PFSK-1 (cell line): ENCODE measurements around the gene CPD.

Experiments used
- FOXP2 ChIP-seq: optimal IDR thresholded peaks from 2 replicates; pipeline ENCODE3; 2011; ENCODE audit warnings: borderline replicate concordance, control low read depth, inconsistent platforms; ENCODE audit not compliant: insufficient read depth; ENCODE audit errors: extremely low read length, extremely low read depth
- POLR2AphosphoS5 ChIP-seq: IDR thresholded peaks from 2 replicates; pipeline ENCODE4 v1.6.1; 2012; ENCODE audit warnings: low read depth, mild to moderate bottlenecking, control low read depth, low read length, moderate library complexity
- SIN3A ChIP-seq: IDR thresholded peaks from 2 replicates; pipeline ENCODE4 v1.6.1; 2012; ENCODE audit warnings: mild to moderate bottlenecking, low read length, moderate library complexity, borderline replicate concordance; ENCODE audit not compliant: insufficient read depth
- TAF1 ChIP-seq: IDR thresholded peaks from 2 replicates; pipeline ENCODE4 v1.6.1; 2012; ENCODE audit warnings: low read length, control low read depth, borderline replicate concordance; ENCODE audit not compliant: insufficient read depth
- TF ChIP-seq, protein P1 (sequence below), 2 experiments: IDR thresholded peaks; 2 replicates each; pipeline versions ENCODE4 v1.6.1 to v1.8.0; 2011 to 2012; ENCODE audit warnings: low read depth in 2 of 2, low read length in 2 of 2, control low read depth in 1 of 2, inconsistent platforms in 1 of 2, mild to moderate bottlenecking in 1 of 2, moderate library complexity in 1 of 2; ENCODE audit not compliant: insufficient read depth in 1 of 2

DNA sequence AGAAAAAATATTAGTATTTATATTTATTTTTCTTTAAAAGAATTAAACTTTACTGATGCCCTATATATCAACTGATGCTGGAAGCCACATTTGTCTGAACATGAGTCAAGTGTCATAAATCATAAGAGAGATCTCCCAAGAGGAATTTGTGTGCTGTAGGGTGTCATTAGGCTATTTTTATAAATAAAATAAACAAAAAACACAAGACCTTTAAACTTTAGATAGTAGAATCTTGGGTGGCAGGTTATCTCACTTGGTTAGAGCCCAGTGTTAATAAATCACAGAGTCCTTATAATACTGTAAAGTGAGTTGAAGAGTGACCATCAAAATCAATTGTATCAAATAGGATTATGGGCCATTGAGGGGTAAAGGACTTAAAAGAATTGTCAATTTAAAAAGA, 21.3 kb upstream of the CPD start:
- TF ChIP-seq, protein P1, sequence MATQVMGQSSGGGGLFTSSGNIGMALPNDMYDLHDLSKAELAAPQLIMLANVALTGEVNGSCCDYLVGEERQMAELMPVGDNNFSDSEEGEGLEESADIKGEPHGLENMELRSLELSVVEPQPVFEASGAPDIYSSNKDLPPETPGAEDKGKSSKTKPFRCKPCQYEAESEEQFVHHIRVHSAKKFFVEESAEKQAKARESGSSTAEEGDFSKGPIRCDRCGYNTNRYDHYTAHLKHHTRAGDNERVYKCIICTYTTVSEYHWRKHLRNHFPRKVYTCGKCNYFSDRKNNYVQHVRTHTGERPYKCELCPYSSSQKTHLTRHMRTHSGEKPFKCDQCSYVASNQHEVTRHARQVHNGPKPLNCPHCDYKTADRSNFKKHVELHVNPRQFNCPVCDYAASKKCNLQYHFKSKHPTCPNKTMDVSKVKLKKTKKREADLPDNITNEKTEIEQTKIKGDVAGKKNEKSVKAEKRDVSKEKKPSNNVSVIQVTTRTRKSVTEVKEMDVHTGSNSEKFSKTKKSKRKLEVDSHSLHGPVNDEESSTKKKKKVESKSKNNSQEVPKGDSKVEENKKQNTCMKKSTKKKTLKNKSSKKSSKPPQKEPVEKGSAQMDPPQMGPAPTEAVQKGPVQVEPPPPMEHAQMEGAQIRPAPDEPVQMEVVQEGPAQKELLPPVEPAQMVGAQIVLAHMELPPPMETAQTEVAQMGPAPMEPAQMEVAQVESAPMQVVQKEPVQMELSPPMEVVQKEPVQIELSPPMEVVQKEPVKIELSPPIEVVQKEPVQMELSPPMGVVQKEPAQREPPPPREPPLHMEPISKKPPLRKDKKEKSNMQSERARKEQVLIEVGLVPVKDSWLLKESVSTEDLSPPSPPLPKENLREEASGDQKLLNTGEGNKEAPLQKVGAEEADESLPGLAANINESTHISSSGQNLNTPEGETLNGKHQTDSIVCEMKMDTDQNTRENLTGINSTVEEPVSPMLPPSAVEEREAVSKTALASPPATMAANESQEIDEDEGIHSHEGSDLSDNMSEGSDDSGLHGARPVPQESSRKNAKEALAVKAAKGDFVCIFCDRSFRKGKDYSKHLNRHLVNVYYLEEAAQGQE (IDR thresholded peaks at IDR 0.05; ENCODE audit: insufficient read depth in 1 of 2, low read depth in 2 of 2, low read length in 2 of 2) = no peak
- no peak for TF ChIP-seq SIN3A
- TF ChIP-seq POLR2AphosphoS5 = no peak
- TF ChIP-seq TAF1 = no peak
- TF ChIP-seq FOXP2 = no peak
